ENCODE measurements around the gene SKAP1.
A peak's percentile ranks its signal among the peaks of the same experiment; 100 is the strongest.
"Not testable (repeated sequence)": the region's sequence is repeated elsewhere in the genome, so short reads cannot be mapped to it uniquely, and the experiment has no call there.

Gene SKAP1

GRCh38 chr17:48376682-48377325 lies 53.2 kb downstream of the SKAP1 start:
- TF ChIP-seq CTCF (IDR thresholded peaks at IDR 0.05; ENCODE audit: control insufficient read depth, insufficient read depth, low read depth, low read length, missing control alignments): no peak
- H3K4me3 ChIP-seq (ENCODE audit: control insufficient read depth, low read depth, low read length): no peak overlapping the region
- no peak for DNase-seq (ENCODE audit: low read depth)

GRCh38 chr17:48375356-48375755 lies 54.7 kb downstream of the SKAP1 start:
- DNase-seq (ENCODE audit: low read depth): no peak
- no peak overlapping the region for H3K4me3 ChIP-seq (ENCODE audit: control insufficient read depth, low read depth, low read length)
- TF ChIP-seq CTCF (IDR thresholded peaks at IDR 0.05; ENCODE audit: control insufficient read depth, insufficient read depth, low read depth, low read length, missing control alignments): no peak

- no peak overlapping the region for H3K4me3 ChIP-seq (ENCODE audit: control insufficient read depth, low read depth, low read length)
- peak; percentile 23 for TF ChIP-seq CTCF (IDR thresholded peaks at IDR 0.05; ENCODE audit: control insufficient read depth, insufficient read depth, low read depth, low read length, missing control alignments)
- no peak for DNase-seq (ENCODE audit: low read depth)
These were observed 55.3 kb downstream of the SKAP1 start for GRCh38 chr17:48374650-48375230.

GRCh38 chr17:48373883-48374282 lies 56.1 kb downstream of the SKAP1 start:
- H3K4me3 ChIP-seq (ENCODE audit: control insufficient read depth, low read depth, low read length): no peak overlapping the region
- no peak for DNase-seq (ENCODE audit: low read depth)
- TF ChIP-seq CTCF (IDR thresholded peaks at IDR 0.05; ENCODE audit: control insufficient read depth, insufficient read depth, low read depth, low read length, missing control alignments): no peak

GRCh38 chr17:48373130-48373830 lies 56.7 kb downstream of the SKAP1 start:
- DNase-seq (ENCODE audit: low read depth): no peak
- TF ChIP-seq CTCF (IDR thresholded peaks at IDR 0.05; ENCODE audit: control insufficient read depth, insufficient read depth, low read depth, low read length, missing control alignments): no peak
- H3K4me3 ChIP-seq (ENCODE audit: control insufficient read depth, low read depth, low read length): no peak overlapping the region

GRCh38 chr17:48368967-48369366 lies 61.0 kb downstream of the SKAP1 start:
- DNase-seq (ENCODE audit: low read depth); H3K4me3 ChIP-seq (ENCODE audit: control insufficient read depth, low read depth, low read length): not testable (repeated sequence)

- DNase-seq (ENCODE audit: low read depth): no peak
- no peak overlapping the region for H3K4me3 ChIP-seq (ENCODE audit: control insufficient read depth, low read depth, low read length)
- no peak for TF ChIP-seq CTCF (IDR thresholded peaks at IDR 0.05; ENCODE audit: control insufficient read depth, insufficient read depth, low read depth, low read length, missing control alignments)
These were observed 61.6 kb downstream of the SKAP1 start for GRCh38 chr17:48368352-48368908.

Data from AG09309 (cell line).